ENCODE measurements around the gene LAPTM5.

DNA sequence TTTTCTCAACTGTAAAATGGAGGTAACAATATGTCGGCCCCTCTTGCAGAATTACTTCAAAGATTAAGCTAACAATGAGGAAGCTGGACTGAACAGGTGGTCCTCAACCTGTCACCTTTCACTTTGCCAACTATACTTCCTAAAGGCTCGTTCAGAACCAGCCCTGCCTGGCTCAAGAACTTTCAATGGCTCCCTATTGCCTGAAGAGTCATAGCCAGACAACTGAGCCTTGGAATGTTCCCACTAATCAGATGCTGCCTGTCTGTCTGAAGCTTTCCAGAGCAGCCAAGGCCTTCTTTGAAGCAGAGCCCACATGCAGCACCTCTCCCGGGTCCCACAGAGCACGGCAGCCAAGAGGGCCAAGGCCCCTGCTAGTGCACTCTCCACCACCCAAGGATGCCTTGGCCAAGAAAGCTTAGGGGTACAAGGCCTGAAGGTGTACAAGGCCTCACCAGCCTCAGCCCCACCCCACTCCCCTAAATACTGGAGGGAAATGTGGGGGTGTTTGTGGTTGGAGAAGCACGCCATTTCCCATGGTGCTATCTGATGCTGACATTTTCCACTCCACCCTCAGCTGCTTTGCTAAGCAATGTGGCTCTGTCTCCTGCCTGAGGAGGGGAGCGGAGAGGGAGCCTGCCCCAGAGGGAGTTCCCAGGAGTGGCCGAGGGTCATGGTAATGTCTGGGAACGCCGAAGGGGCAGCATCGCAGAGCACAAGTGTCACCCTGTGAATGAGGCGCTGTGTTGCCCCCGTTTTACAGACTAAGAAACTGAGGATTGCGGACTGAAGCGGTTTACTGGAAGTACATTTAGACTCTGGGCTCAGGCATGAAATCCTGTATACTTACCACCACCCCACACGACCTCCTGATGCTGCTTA lies 8.2 kb upstream of the LAPTM5 start:
- TF ChIP-seq CTCF (IDR thresholded peaks at IDR 0.05) (no peak), POLR2A (IDR thresholded peaks at IDR 0.05) (no peak)
